H1 (cell line): ENCODE data around the gene USP1. TPM values are rescaled to one million over a fixed set of nuclear protein-coding genes. Genes with fewer than 3 reads are reported as not detected.

Experiments
- CTCF ChIA-PET: fragments of 300-600 bp; sonication (Branson Sonifier 250); formaldehyde crosslinking; loops from one replicate; lab custom pipeline; 2021; ENCODE audit not compliant: partially characterized antibody; lab: Charles Lee
- POLR2A ChIA-PET: fragments of 300-600 bp; sonication (Branson Sonifier 250); formaldehyde crosslinking; loops from one replicate; lab custom pipeline; 2021; ENCODE audit warnings: inconsistent platforms; ENCODE audit not compliant: partially characterized antibody; lab: Charles Lee
- DNase-seq, 2 experiments: peaks; one replicate each; pipeline versions ENCODE4 v3.0.0 to v3.0.0-alpha.2; 2010 to 2022; ENCODE audit warnings: low spot score in 2 of 2, low read depth in 1 of 2, mixed read lengths in 1 of 2
- FAIRE-seq: peaks from 2 replicates; lab custom pipeline; 2011; peaks lifted over from hg19 to GRCh38; lab: Jason Lieb, UNC
- H2AFZ ChIP-seq: 2 replicates; pipeline ENCODE4 v1.8.1; 2012; ENCODE audit warnings: low read length, inconsistent platforms
- H2AK5ac ChIP-seq: 2 replicates; pipeline ENCODE4 v1.6.1; 2013; ENCODE audit warnings: low read depth, low read length
- H2BK120ac ChIP-seq: replicated peaks from 2 replicates; pipeline ENCODE3; 2013; ENCODE audit warnings: low read depth, low read length, inconsistent platforms
- H2BK12ac ChIP-seq: 2 replicates; pipeline ENCODE4 v1.6.1; 2013; ENCODE audit warnings: low read depth, low read length
- H2BK15ac ChIP-seq: 2 replicates; pipeline ENCODE4 v1.6.1; 2013; ENCODE audit warnings: low read length
- H2BK20ac ChIP-seq: 2 replicates; pipeline ENCODE4 v1.6.1; 2013; ENCODE audit warnings: low read length
- H2BK5ac ChIP-seq: 2 replicates; pipeline ENCODE4 v1.6.1; 2013; ENCODE audit warnings: low read depth, low read length
- H3K14ac ChIP-seq: 2 replicates; pipeline ENCODE4 v1.6.1; 2013; ENCODE audit warnings: inconsistent platforms; ENCODE audit not compliant: insufficient read length
- H3K18ac ChIP-seq: 2 replicates; pipeline ENCODE4 v1.6.1; 2013; ENCODE audit warnings: low read length; ENCODE audit errors: extremely low read depth
- H3K23ac ChIP-seq: 2 replicates; pipeline ENCODE4 v1.6.1; 2013; ENCODE audit warnings: inconsistent platforms; ENCODE audit not compliant: insufficient read length
- H3K23me2 ChIP-seq: 2 replicates; pipeline ENCODE4 v1.6.1; 2013; ENCODE audit warnings: low read depth, low read length
- H3K27ac ChIP-seq: 2 replicates; pipeline ENCODE4 v1.6.1; 2011; ENCODE audit warnings: low read depth, low read length, inconsistent platforms
- H3K27me3 ChIP-seq, 4 experiments: replicated peaks in 1 of 4; 1 replicate in 1 of 4; 2 replicates in 3 of 4; pipeline versions ENCODE4 v1.6.1 to v1.8.1; 2011 to 2013; ENCODE audit warnings: low read length in 3 of 4, mild to moderate bottlenecking in 3 of 4, inconsistent platforms in 2 of 4, mixed read lengths in 2 of 4, moderate library complexity in 1 of 4; ENCODE audit not compliant: control insufficient read depth in 3 of 4, insufficient read depth in 3 of 4; ENCODE audit errors: extremely low read depth in 1 of 4
- H3K36me3 ChIP-seq, 4 experiments: 2 replicates each; pipeline versions ENCODE4 v1.6.1 to v1.8.1; 2011 to 2013; ENCODE audit warnings: mild to moderate bottlenecking in 4 of 4, low read length in 3 of 4, moderate library complexity in 2 of 4, control low read depth in 1 of 4, inconsistent platforms in 1 of 4; ENCODE audit not compliant: insufficient read depth in 4 of 4, control insufficient read depth in 2 of 4
- H3K4ac ChIP-seq: replicated peaks from 2 replicates; pipeline ENCODE3; 2013; ENCODE audit warnings: low read length, low read depth, mixed read lengths, inconsistent platforms; ENCODE audit not compliant: insufficient read length
- H3K4me1 ChIP-seq, 4 experiments: replicated peaks in 1 of 4; 1 replicate in 1 of 4; 2 replicates in 3 of 4; pipeline versions ENCODE4 v1.6.1 to v1.8.1; 2011 to 2013; ENCODE audit warnings: low read length in 3 of 4, inconsistent platforms in 2 of 4, mixed read lengths in 1 of 4; ENCODE audit not compliant: insufficient read depth in 4 of 4, control insufficient read depth in 3 of 4
- H3K4me2 ChIP-seq, 2 experiments: 2 replicates each; pipeline versions ENCODE4 v1.6.1 to v1.8.1; 2011 to 2013; ENCODE audit warnings: low read depth in 2 of 2, low read length in 2 of 2, control low read depth in 1 of 2, inconsistent platforms in 1 of 2, mild to moderate bottlenecking in 1 of 2; ENCODE audit not compliant: insufficient read depth in 1 of 2
- H3K4me3 ChIP-seq, 4 experiments: fragments of 200-600, 300-600 bp in 1 of 4; sonication (generic), shearing (Covaris generic), sonication (Bioruptor Twin) in 1 of 4; 2 replicates each; pipeline versions ENCODE4 v1.5.1 to v1.8.1; 2011 to 2016; ENCODE audit warnings: low read length in 4 of 4, low read depth in 3 of 4, control low read depth in 2 of 4, inconsistent platforms in 2 of 4, mild to moderate bottlenecking in 2 of 4, mixed read lengths in 1 of 4, moderate library complexity in 1 of 4; ENCODE audit not compliant: insufficient read depth in 2 of 4; ENCODE audit errors: extremely low read depth in 1 of 4
- H3K56ac ChIP-seq: replicated peaks from 2 replicates; pipeline ENCODE3; 2013; ENCODE audit warnings: low read depth, mild to moderate bottlenecking, mixed read lengths, low read length, inconsistent platforms; ENCODE audit not compliant: insufficient read length
- H3K79me1 ChIP-seq: 2 replicates; pipeline ENCODE4 v1.6.1; 2013; ENCODE audit warnings: low read depth, low read length, control low read depth
- H3K79me2 ChIP-seq, 2 experiments: 2 replicates each; pipeline versions ENCODE4 v1.6.1 to v1.8.1; 2012 to 2013; ENCODE audit warnings: low read length in 2 of 2, mild to moderate bottlenecking in 2 of 2, inconsistent platforms in 1 of 2; ENCODE audit not compliant: insufficient read depth in 2 of 2, control insufficient read depth in 1 of 2
- H3K9ac ChIP-seq, 4 experiments: replicated peaks in 1 of 4; 1 replicate in 1 of 4; 2 replicates in 3 of 4; pipeline versions ENCODE4 v1.6.1 to v1.8.1; 2011 to 2013; ENCODE audit warnings: low read depth in 3 of 4, low read length in 3 of 4, control low read depth in 2 of 4, mild to moderate bottlenecking in 2 of 4, moderate library complexity in 2 of 4, inconsistent platforms in 1 of 4; ENCODE audit errors: extremely low read depth in 1 of 4
- H3K9me3 ChIP-seq, 2 experiments: 2 replicates each; pipeline versions ENCODE4 v1.6.1 to v1.8.1; 2012 to 2013; ENCODE audit warnings: mild to moderate bottlenecking in 2 of 2, moderate library complexity in 2 of 2, control low read depth in 1 of 2, inconsistent platforms in 1 of 2, low read depth in 1 of 2, low read length in 1 of 2, mixed read lengths in 1 of 2; ENCODE audit not compliant: insufficient read depth in 2 of 2
- H4K20me1 ChIP-seq, 2 experiments: replicated peaks in 1 of 2; 2 replicates each; pipeline versions ENCODE3 to v1.8.1; 2011 to 2013; ENCODE audit warnings: inconsistent platforms in 2 of 2, low read length in 2 of 2, mild to moderate bottlenecking in 1 of 2; ENCODE audit not compliant: insufficient read depth in 2 of 2, control insufficient read depth in 1 of 2
- H4K5ac ChIP-seq: 2 replicates; pipeline ENCODE4 v1.6.1; 2013; ENCODE audit warnings: low read length, low read depth, mixed read lengths, inconsistent platforms; ENCODE audit not compliant: insufficient read length
- H4K8ac ChIP-seq: 2 replicates; pipeline ENCODE4 v1.8.0; 2013; ENCODE audit warnings: mild to moderate bottlenecking, moderate library complexity, low read length, inconsistent platforms; ENCODE audit not compliant: insufficient read depth; ENCODE audit errors: extremely low read depth
- H4K91ac ChIP-seq: replicated peaks from 2 replicates; pipeline ENCODE3; 2013; ENCODE audit warnings: low read length, mixed read lengths, inconsistent platforms; ENCODE audit not compliant: insufficient read length
- EP300 ChIP-seq, 2 experiments: IDR thresholded peaks; 1 replicate in 1 of 2; 2 replicates in 1 of 2; pipeline ENCODE4 v1.6.1; 2011 to 2012; ENCODE audit warnings: low read depth in 2 of 2, low read length in 2 of 2, mild to moderate bottlenecking in 2 of 2, borderline replicate concordance in 1 of 2, inconsistent platforms in 1 of 2, moderate library complexity in 1 of 2
- TAF7 ChIP-seq: optimal IDR thresholded peaks from 2 replicates; pipeline ENCODE3; 2011; ENCODE audit warnings: low read depth, mild to moderate bottlenecking, inconsistent platforms, low read length, moderate library complexity, borderline replicate concordance
- WGBS, 2 experiments: shearing (Covaris generic) in 1 of 2; methylation state at CpG; one replicate each; pipeline versions ENCODE4 v1.1.6 to v1.1.7; 2013 to 2015; ENCODE audit warnings: low lambda C conversion rate in 2 of 2, mixed read lengths in 2 of 2, inconsistent platforms in 1 of 2, low coverage in 1 of 2, missing lambda C conversion rate in 1 of 2; ENCODE audit not compliant: insufficient replicate concordance in 2 of 2, insufficient coverage in 1 of 2, insufficient read length in 1 of 2; ENCODE audit errors: extremely low coverage in 1 of 2, missing lambda C conversion rate in 1 of 2; 5-methylcytosine and 5-hydroxymethylcytosine counted together
- polyA plus RNA-seq, 7 experiments: library from polyadenylated mRNA; depleted of rRNA in 3 of 7; stranded (reverse) in 5 of 7; unstranded in 2 of 7; fragments of >200 nt in 5 of 7; fragments of 200-250 nt in 2 of 7; gene quantifications; 1 replicate in 5 of 7; 2 replicates in 1 of 7; 4 replicates in 1 of 7; pipeline versions ENCODE4 v1.2.1 to v1.2.3, GENCODE V29; 2011 to 2013; ENCODE audit warnings: missing spikeins in 2 of 7, mixed read lengths in 2 of 7
- total RNA-seq: library from RNA; stranded (reverse); fragmentation: NEBNext Ultra II Directional; extraction: Animal tissue kit (Norgen Biotek cat#: 25700); gene quantifications from 2 replicates; pipeline ENCODE4 v1.2.1, GENCODE V29; 2021

The USP1 gene
- total and polyA plus RNA-seq, 2 of the 8 experiments (the other 6 are each of a cell fraction or from before 2014, with no cell fraction given) = 9.1 to 49.6 TPM

GRCh38 chr1:62448221-62448933 lies 11.5 kb downstream of the USP1 start:
- Histone ChIP-seq H2BK5ac (no peak overlapping the region), H3K18ac (no peak overlapping the region), H3K9ac (no peak overlapping the region), H2BK120ac (no peak overlapping the region), H4K91ac (no peak overlapping the region), H3K79me2 (peaks cover 0 to 7% of the 10 kb centered on the region in 2 experiments; a peak in 2 of 4 replicates), H3K79me1 (no peaks in the 10 kb centered on the region), H2BK15ac (no peak overlapping the region), H2BK12ac (no peak overlapping the region), H3K36me3 (peaks cover 12 to 90% (median 51%) of the 10 kb centered on the region in 4 experiments), H3K23me2 (no peaks in the 10 kb centered on the region), H3K4me2 (no peak overlapping the region), H3K4me3 (no peak overlapping the region), H3K23ac (no peak overlapping the region), H2AK5ac (no peak overlapping the region), H4K8ac (no peak overlapping the region), H3K27me3 (no peaks in the 10 kb centered on the region), H3K4ac (no peak overlapping the region), H2BK20ac (no peak overlapping the region), H3K56ac (no peak overlapping the region), H3K9me3 (no peaks in the 10 kb centered on the region), H4K20me1 (peaks cover 0 to 2% of the 10 kb centered on the region in 2 experiments), H2AFZ (no peak overlapping the region), H4K5ac (no peak overlapping the region), H3K4me1 (no peaks in the 10 kb centered on the region), H3K14ac (no peak overlapping the region), H3K27ac (no peak overlapping the region)
- TF ChIP-seq EP300 (IDR thresholded peaks at IDR 0.05; ENCODE audit: borderline replicate concordance in 1 of 2, low read depth in 2 of 2, low read length in 2 of 2) = no peak
- TF ChIP-seq TAF7 = no peak
- FAIRE-seq (no peak), DNase-seq (no peak)
- WGBS, 2 experiments = 89% methylated on average over 3 of the region's 3 CpGs; no CpG with 5 or more reads in 1 of the 2 experiments
- CTCF ChIA-PET = no interaction called here
- POLR2A ChIA-PET = no interaction called here
